ENCODE measurements around the gene DDX1. TPM values are rescaled to one million over a fixed set of nuclear protein-coding genes. Genes with fewer than 3 reads are reported as not detected.

Gene DDX1
- total and polyA plus RNA-seq, 2 donors (not counting 1 experiment from before 2014, with no cell fraction given) = 54.3 to 176 TPM

- H3K4me3 ChIP-seq (replicated peaks in 1 of 4; ENCODE audit: control extremely low read depth in 1 of 4, insufficient read depth in 1 of 4, low read depth in 3 of 4, low read length in 4 of 4) = no peak overlapping the region
- no peaks in the 10 kb centered on the region for H3K27me3 ChIP-seq (ENCODE audit: control insufficient read depth, insufficient read depth, low read length)
- no peaks in the 10 kb centered on the region for H4K20me1 ChIP-seq (ENCODE audit: control insufficient read depth, extremely low read depth, insufficient read depth, low read length)
- no peaks in the 10 kb centered on the region for H3K4me1 ChIP-seq (ENCODE audit: control insufficient read depth, extremely low read depth, insufficient read depth, low read length)
- H3K36me3 ChIP-seq (ENCODE audit: control insufficient read depth, insufficient read depth, low read length) = no peaks in the 10 kb centered on the region
- H3K9me3 ChIP-seq (ENCODE audit: control insufficient read depth, insufficient read depth, low read depth, low read length) = no peaks in the 10 kb centered on the region
- TF ChIP-seq EZH2 (IDR thresholded peaks at IDR 0.05; ENCODE audit: low read length, missing control alignments) (no peak), CTCF (conservative IDR thresholded peaks at IDR 0.05 in 1 of 2, IDR thresholded peaks at IDR 0.05 in 1 of 2; ENCODE audit: low read depth in 1 of 2, low read length in 2 of 2) (no peak)
- H3K27ac ChIP-seq (ENCODE audit: insufficient read depth, low read length) = no peak overlapping the region
- no peak overlapping the region for H3K4me2 ChIP-seq (ENCODE audit: extremely low read depth, insufficient read depth, low read length)
- no peaks in the 10 kb centered on the region for H3K79me2 ChIP-seq (ENCODE audit: control insufficient read depth, insufficient read depth, low read length)
- no peak overlapping the region for H3K9ac ChIP-seq (ENCODE audit: insufficient read depth, low read length)
- H2AFZ ChIP-seq (ENCODE audit: low read length) = no peak overlapping the region
- DNase-seq (ENCODE audit: low read depth in 2 of 2) = no peak
These were observed 79.3 kb downstream of the DDX1 start for GRCh38 chr2:15670981-15671380.

GRCh38 chr2:15671409-15671808 lies 79.7 kb downstream of the DDX1 start:
- Histone ChIP-seq H4K20me1 (ENCODE audit: control insufficient read depth, extremely low read depth, insufficient read depth, low read length) (no peaks in the 10 kb centered on the region), H3K9me3 (ENCODE audit: control insufficient read depth, insufficient read depth, low read depth, low read length) (no peaks in the 10 kb centered on the region), H3K79me2 (ENCODE audit: control insufficient read depth, insufficient read depth, low read length) (no peaks in the 10 kb centered on the region), H2AFZ (ENCODE audit: low read length) (no peak overlapping the region), H3K27me3 (ENCODE audit: control insufficient read depth, insufficient read depth, low read length) (no peaks in the 10 kb centered on the region), H3K36me3 (ENCODE audit: control insufficient read depth, insufficient read depth, low read length) (no peaks in the 10 kb centered on the region), H3K4me3 (replicated peaks in 1 of 4; ENCODE audit: control extremely low read depth in 1 of 4, insufficient read depth in 1 of 4, low read depth in 3 of 4, low read length in 4 of 4) (no peak overlapping the region), H3K4me2 (ENCODE audit: extremely low read depth, insufficient read depth, low read length) (no peak overlapping the region), H3K4me1 (ENCODE audit: control insufficient read depth, extremely low read depth, insufficient read depth, low read length) (no peaks in the 10 kb centered on the region), H3K9ac (ENCODE audit: insufficient read depth, low read length) (no peak overlapping the region), H3K27ac (ENCODE audit: insufficient read depth, low read length) (no peak overlapping the region)
- no peak for DNase-seq (ENCODE audit: low read depth in 2 of 2)
- TF ChIP-seq EZH2 (IDR thresholded peaks at IDR 0.05; ENCODE audit: low read length, missing control alignments) = no peak
- TF ChIP-seq CTCF (conservative IDR thresholded peaks at IDR 0.05 in 1 of 2, IDR thresholded peaks at IDR 0.05 in 1 of 2; ENCODE audit: low read depth in 1 of 2, low read length in 2 of 2) = no peak

GRCh38 chr2:15671842-15672815 lies 80.5 kb downstream of the DDX1 start:
- no peak overlapping the region for H3K4me3 ChIP-seq (replicated peaks in 1 of 4; ENCODE audit: control extremely low read depth in 1 of 4, insufficient read depth in 1 of 4, low read depth in 3 of 4, low read length in 4 of 4)
- no peak for DNase-seq (ENCODE audit: low read depth in 2 of 2)
- H3K36me3 ChIP-seq (ENCODE audit: control insufficient read depth, insufficient read depth, low read length) = no peaks in the 10 kb centered on the region
- H2AFZ ChIP-seq (ENCODE audit: low read length) = no peak overlapping the region
- no peaks in the 10 kb centered on the region for H3K4me1 ChIP-seq (ENCODE audit: control insufficient read depth, extremely low read depth, insufficient read depth, low read length)
- no peaks in the 10 kb centered on the region for H4K20me1 ChIP-seq (ENCODE audit: control insufficient read depth, extremely low read depth, insufficient read depth, low read length)
- TF ChIP-seq CTCF (conservative IDR thresholded peaks at IDR 0.05 in 1 of 2, IDR thresholded peaks at IDR 0.05 in 1 of 2; ENCODE audit: low read depth in 1 of 2, low read length in 2 of 2) = no peak
- no peak for TF ChIP-seq EZH2 (IDR thresholded peaks at IDR 0.05; ENCODE audit: low read length, missing control alignments)
- H3K79me2 ChIP-seq (ENCODE audit: control insufficient read depth, insufficient read depth, low read length) = no peaks in the 10 kb centered on the region
- H3K27ac ChIP-seq (ENCODE audit: insufficient read depth, low read length) = no peak overlapping the region
- H3K27me3 ChIP-seq (ENCODE audit: control insufficient read depth, insufficient read depth, low read length) = no peaks in the 10 kb centered on the region
- H3K9ac ChIP-seq (ENCODE audit: insufficient read depth, low read length) = no peak overlapping the region
- H3K4me2 ChIP-seq (ENCODE audit: extremely low read depth, insufficient read depth, low read length) = no peak overlapping the region
- H3K9me3 ChIP-seq (ENCODE audit: control insufficient read depth, insufficient read depth, low read depth, low read length) = no peaks in the 10 kb centered on the region
